Measurements from ENCODE around the gene SKAP1.

- TF ChIP-seq POLR2A (IDR thresholded peaks at IDR 0.05; ENCODE audit: low read length) = no peak
- no peak for TF ChIP-seq GATA1 (IDR thresholded peaks at IDR 0.05; ENCODE audit: low read depth, low read length)
Observed at GRCh38 chr17:48251950-48252349, 178.1 kb downstream of the SKAP1 start.

All from erythroblast (primary cell).